ENCODE measurements around the gene PLCB1. TPM values are rescaled to one million over a fixed set of nuclear protein-coding genes. Genes with fewer than 3 reads are reported as not detected.

The PLCB1 gene
- total RNA-seq, 4 donors from 2014 or later, result 72.9 to 115 (median 76.3) TPM

DNA sequence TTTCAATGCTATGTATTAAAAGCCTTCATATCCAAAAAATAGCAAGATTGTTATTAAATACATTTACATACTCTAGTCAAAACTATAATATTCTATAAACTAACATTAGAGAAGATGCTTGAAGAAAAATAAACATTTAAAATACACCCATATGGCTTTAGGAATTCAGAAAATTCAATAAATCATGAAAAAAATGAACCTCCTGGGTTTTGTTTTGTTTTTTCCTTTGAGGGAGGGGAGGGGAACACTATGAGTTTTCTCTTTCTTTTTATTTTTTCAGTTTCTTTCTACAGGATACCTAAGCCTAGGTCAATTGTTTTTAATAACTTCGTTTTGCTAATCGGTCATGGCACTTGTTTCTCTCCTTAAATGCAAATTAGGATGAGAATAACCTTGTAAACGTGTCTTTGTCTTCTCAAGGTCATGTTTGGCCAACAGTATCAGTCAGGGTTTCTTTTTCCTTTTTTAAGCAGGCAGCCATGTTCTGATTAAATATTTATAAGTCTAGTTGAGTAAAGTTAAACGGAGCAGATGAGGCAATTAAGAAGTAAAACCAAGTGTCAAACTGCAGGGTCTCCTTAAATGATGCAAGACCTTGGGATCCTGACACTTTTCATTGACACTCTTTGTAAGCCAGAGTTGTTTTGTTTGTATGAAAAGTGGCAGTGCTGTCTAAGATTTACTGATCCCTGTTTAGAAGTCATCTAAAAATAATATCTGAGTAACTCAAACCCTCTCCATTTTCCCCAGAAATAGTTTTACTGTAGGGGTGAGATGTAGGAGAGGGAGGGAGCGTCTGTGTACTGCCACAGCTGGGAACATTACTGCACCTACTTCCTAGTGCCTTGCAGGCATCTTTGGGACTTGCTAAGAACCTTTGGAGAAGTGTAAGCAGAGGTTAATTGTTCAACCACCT lies 392.3 kb downstream of the PLCB1 start:
- DNase-seq (ENCODE audit: extremely low spot score), result no peak
- H3K4me3 ChIP-seq, result no peak overlapping the region
- WGBS, result 66% methylated on average over 5 of the region's 5 CpGs
- TF ChIP-seq EP300 (IDR thresholded peaks at IDR 0.05) (no peak), POLR2AphosphoS5 (IDR thresholded peaks at IDR 0.05) (no peak), POLR2A (IDR thresholded peaks at IDR 0.05; ENCODE audit: low read depth) (no peak)
- TF ChIP-seq, protein P1, sequence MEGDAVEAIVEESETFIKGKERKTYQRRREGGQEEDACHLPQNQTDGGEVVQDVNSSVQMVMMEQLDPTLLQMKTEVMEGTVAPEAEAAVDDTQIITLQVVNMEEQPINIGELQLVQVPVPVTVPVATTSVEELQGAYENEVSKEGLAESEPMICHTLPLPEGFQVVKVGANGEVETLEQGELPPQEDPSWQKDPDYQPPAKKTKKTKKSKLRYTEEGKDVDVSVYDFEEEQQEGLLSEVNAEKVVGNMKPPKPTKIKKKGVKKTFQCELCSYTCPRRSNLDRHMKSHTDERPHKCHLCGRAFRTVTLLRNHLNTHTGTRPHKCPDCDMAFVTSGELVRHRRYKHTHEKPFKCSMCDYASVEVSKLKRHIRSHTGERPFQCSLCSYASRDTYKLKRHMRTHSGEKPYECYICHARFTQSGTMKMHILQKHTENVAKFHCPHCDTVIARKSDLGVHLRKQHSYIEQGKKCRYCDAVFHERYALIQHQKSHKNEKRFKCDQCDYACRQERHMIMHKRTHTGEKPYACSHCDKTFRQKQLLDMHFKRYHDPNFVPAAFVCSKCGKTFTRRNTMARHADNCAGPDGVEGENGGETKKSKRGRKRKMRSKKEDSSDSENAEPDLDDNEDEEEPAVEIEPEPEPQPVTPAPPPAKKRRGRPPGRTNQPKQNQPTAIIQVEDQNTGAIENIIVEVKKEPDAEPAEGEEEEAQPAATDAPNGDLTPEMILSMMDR (IDR thresholded peaks at IDR 0.05), result no peak
- H3K36me3 ChIP-seq, result no peaks in the 10 kb centered on the region
- peaks cover 0 to 20% (median 10%) of the 10 kb centered on the region in 4 donors for H3K4me1 ChIP-seq
- intact Hi-C loops (cut with DNase I), result no loop called here
- no peaks in the 10 kb centered on the region for H3K9me3 ChIP-seq
- H3K27me3 ChIP-seq, result no peaks in the 10 kb centered on the region
- no peak overlapping the region for H3K27ac ChIP-seq (replicated peaks in 1 of 4)

DNA sequence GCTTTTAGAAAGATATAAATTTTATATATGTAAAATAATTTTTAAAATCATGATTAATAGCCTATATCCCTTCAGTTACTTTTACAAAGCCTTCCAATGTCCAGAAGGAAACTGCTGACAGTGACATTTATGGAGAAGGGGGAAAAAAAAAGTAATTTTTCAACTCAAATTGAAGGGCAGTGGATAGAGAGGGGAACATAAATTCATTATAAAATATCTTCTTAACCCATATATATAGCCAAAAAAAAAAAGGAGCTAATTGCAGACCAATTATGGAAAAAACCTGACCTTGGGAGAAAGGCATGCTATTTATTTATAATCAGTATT lies 392.9 kb downstream of the PLCB1 start:
- peaks cover 3 to 20% (median 11%) of the 10 kb centered on the region in 4 donors for H3K4me1 ChIP-seq
- H3K36me3 ChIP-seq, result no peaks in the 10 kb centered on the region
- TF ChIP-seq, protein P1 (IDR thresholded peaks at IDR 0.05), result no peak
- TF ChIP-seq POLR2AphosphoS5 (IDR thresholded peaks at IDR 0.05) (no peak), EP300 (IDR thresholded peaks at IDR 0.05) (no peak), POLR2A (IDR thresholded peaks at IDR 0.05; ENCODE audit: low read depth) (no peak)
- intact Hi-C loops (cut with DNase I), result no loop called here
- no peaks in the 10 kb centered on the region for H3K27me3 ChIP-seq
- DNase-seq (ENCODE audit: extremely low spot score), result no peak
- H3K4me3 ChIP-seq, result no peak overlapping the region
- H3K27ac ChIP-seq (replicated peaks in 1 of 4), result no peak overlapping the region
- no peaks in the 10 kb centered on the region for H3K9me3 ChIP-seq

DNA sequence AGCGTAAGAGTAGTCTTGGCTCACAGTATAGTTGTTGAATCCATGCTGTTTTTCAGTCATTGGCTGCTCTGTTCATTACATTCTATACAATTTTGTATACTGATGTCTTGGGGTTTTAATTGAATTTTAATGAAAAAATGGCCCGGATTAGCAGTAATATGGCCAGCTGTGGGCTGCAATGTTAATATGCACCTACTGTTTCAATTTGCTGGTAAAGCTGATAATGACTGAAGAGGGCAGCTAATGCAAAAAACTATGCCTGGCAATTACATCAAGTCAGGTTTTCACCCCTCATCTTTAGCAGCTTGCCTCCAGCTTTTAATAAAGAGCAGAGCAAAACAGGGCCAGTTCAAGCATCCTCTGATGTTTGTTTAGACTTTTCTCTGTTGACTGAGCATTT lies 394.5 kb downstream of the PLCB1 start:
- H3K4me3 ChIP-seq, result no peak overlapping the region
- no peak for DNase-seq (ENCODE audit: extremely low spot score)
- intact Hi-C loops (cut with DNase I), result no loop called here
- peaks cover 3 to 20% (median 13%) of the 10 kb centered on the region in 4 donors for H3K4me1 ChIP-seq
- no peak for TF ChIP-seq EP300 (IDR thresholded peaks at IDR 0.05)
- TF ChIP-seq, protein P1 (IDR thresholded peaks at IDR 0.05), result no peak
- TF ChIP-seq POLR2AphosphoS5 (IDR thresholded peaks at IDR 0.05), result no peak
- 96% methylated on average over 2 of the region's 2 CpGs for WGBS
- no peak overlapping the region for H3K27ac ChIP-seq (replicated peaks in 1 of 4)
- H3K27me3 ChIP-seq, result no peaks in the 10 kb centered on the region
- H3K9me3 ChIP-seq, result no peaks in the 10 kb centered on the region
- no peaks in the 10 kb centered on the region for H3K36me3 ChIP-seq

DNA sequence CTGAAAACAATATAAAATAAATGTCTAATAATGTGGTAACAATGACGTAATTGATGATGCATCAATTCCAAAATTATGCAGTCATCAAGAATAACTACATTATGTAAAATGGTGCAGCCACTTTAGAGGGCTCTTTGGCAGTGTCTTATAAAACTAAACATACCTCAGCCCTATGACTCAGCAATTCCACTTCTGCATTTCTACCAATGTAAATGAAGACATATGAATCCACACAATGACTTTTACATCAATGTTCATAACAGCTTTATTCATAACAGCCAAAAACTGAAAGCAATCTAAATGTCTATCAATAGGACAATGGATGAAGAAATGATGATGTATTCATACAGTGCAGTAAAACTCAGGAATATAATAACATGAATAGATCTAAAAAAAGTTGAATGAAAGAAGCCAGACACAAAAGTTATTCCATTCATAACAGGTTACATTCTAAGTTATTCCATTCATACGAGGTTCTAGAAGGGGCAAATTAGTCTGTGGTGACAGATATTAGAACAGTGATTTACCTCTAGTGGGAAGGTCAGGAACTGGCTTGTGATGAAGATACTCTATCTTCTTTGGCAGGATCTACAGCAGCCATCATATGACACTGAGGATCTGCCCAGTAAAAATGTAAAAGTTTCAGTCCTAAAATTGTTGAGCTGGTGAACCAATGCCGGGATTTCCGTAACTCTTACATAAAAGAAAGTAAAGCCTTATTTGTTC lies 396.1 kb downstream of the PLCB1 start:
- 68% methylated on average over 4 of the region's 4 CpGs for WGBS
- Histone ChIP-seq H3K36me3 (no peaks in the 10 kb centered on the region), H3K27ac (replicated peaks in 1 of 4) (no peak overlapping the region), H3K4me1 (peaks cover 3 to 20% (median 13%) of the 10 kb centered on the region in 4 donors), H3K27me3 (no peaks in the 10 kb centered on the region), H3K4me3 (no peak overlapping the region), H3K9me3 (no peaks in the 10 kb centered on the region)
- DNase-seq (ENCODE audit: extremely low spot score), result no peak
- no peak for TF ChIP-seq POLR2A (IDR thresholded peaks at IDR 0.05; ENCODE audit: low read depth)
- TF ChIP-seq EP300 (IDR thresholded peaks at IDR 0.05), result no peak
- TF ChIP-seq, protein P1 (IDR thresholded peaks at IDR 0.05), result no peak
- TF ChIP-seq POLR2AphosphoS5 (IDR thresholded peaks at IDR 0.05), result no peak
- intact Hi-C loops (cut with DNase I), result no loop called here

Data from esophagus muscularis mucosa (tissue), 4 donors.